Ramos (cell line): ENCODE results near the gene FMNL2.

Source experiments
- in situ Hi-C: fragments of 300-500 bp; cut with MboI; formaldehyde crosslinking; loops from one replicate; pipeline ENCODE4 v1.14.3; 2022; ENCODE audit warnings: low sequenced_read_pairs; ENCODE audit not compliant: unreplicated experiment

The FMNL2 gene

GRCh38 chr2:152563764-152564163 lies 228.8 kb downstream of the FMNL2 start:
- in situ Hi-C loops: no loop called here

DNA sequence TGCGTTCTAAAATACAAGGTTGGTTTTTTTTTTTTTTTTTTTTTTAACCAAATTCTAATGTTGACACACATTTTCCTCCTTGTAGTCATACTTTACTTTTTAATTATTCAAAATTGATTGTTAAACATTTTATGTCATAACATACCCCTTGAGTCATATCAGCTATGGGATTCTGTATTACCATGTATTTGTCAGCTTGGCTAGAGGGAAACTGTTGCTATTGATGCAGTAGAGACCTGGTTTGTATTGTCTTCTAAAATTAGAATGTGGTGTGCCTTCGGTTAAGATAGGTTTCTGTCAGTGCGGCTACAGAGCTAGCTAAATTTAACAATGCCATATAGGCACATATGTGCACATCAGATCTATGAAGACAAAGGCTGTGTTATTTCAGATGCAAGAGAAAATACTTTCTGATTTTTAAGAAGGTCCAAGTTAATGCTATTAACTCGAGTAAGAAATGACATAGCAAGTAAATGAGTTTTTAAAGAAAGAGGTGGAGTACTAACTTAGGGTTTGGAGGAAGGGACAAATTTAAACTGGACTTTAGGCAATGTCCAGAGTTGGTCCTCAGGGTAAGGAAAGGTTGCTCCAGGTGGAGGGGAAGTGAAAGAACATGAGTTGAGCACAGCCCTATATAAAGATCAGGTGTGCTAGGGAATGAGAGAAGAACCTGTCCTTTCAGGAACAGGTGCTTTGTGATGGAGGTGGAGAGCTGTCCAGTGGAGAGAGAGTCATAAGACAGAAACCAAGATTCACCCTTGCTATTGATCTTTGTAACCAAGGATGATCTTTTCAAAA lies 230.0 kb downstream of the FMNL2 start:
- in situ Hi-C loops: no loop called here

GRCh38 chr2:152565884-152566727 lies 231.1 kb downstream of the FMNL2 start:
- in situ Hi-C loops: no loop called here

DNA sequence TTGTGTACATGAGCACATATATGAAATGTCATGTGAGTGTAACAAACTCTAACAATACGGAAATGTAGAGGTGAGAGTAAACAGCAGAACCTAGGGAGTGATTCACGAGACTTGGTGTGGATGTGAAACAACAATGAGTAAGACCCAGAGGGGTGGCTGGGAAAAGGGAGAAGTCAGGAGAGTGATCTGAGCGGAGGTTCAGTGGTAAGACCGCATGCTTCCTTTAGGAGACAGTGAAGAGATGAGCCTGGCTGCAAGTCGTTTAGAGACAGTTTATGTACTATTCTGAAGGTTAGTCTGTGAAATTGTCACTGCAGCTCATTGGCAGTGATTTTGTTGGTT lies 231.7 kb downstream of the FMNL2 start:
- in situ Hi-C loops: no loop called here

- in situ Hi-C loops: no loop called here
These were observed 233.6 kb downstream of the FMNL2 start for GRCh38 chr2:152568531-152568930.

DNA sequence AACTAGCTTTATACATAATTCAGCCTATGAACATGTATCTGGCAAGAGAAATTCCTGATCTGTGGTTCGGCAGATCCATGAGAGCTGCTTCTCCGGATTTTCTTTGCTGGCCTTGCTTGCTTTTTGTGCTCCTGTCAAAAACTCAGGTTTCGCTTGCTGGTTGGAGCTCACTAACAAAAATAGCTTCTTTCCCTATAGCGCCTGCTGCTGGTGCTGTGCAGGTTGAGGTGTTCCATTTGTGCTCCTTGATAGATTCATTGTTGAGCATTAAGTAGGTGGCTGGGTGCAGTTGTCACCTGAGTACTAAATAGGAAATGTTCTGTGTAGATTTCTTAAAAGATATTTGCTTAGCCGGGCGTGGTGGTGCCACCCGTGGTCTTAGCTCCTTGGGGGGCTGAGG lies 234.2 kb downstream of the FMNL2 start:
- in situ Hi-C loops: no loop called here

DNA sequence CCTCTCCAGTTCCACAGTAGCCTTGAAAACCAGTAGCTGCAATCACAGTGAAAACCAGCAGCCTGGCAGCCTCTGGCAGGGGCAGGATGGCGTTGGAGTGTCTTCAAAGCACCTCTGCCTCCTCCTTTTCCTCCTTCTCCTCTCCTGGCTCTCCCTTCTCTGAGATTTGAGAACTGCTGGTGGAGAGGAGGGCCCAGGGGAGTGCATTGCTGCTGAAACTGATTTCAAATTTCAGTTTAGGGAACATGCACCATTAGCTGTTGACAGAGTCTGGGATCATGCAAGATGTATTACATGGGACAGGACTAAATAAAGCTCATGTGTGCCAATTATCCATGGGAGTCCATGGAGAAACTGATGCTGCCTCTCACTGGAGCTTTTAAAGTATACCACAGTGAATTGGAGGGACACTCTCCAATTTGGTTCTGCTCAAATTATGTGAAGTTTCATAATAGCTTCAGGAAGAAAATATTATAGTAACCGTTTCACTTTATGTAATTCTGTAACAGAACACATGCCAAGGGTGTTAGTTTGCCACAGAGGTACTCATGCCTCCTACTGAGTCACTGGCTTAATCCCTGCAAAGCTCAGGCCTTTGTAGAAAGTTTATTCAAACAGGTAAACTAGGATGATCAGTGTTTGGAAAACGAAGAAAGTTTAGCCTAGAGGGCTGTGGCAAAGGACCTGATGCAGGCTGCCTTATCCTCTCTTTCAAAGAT lies 236.2 kb downstream of the FMNL2 start:
- in situ Hi-C loops: no loop called here

DNA sequence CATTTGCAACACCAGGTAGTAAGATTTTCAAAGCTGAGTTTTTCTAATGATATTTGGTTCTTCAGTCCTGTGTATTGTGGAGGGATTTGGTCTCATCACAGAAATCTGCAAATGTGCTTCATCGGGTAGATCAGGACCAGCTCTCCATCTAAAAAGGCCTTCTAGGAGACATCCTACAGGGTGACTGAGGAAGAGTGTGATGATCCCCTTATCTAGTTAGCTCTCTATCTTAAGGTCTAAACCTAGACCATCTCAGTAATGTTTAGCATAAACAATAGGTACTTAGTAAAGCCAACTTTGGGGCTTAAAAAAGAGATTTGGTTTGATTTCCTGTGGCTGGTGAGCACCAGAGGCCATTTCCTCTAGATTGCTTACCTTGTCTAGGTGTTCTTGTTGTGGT lies 237.1 kb downstream of the FMNL2 start:
- in situ Hi-C loops: no loop called here

GRCh38 chr2:152573168-152573567 lies 238.2 kb downstream of the FMNL2 start:
- in situ Hi-C loops: no loop called here

GRCh38 chr2:152577579-152577978 lies 242.6 kb downstream of the FMNL2 start:
- in situ Hi-C loops: no loop called here

DNA sequence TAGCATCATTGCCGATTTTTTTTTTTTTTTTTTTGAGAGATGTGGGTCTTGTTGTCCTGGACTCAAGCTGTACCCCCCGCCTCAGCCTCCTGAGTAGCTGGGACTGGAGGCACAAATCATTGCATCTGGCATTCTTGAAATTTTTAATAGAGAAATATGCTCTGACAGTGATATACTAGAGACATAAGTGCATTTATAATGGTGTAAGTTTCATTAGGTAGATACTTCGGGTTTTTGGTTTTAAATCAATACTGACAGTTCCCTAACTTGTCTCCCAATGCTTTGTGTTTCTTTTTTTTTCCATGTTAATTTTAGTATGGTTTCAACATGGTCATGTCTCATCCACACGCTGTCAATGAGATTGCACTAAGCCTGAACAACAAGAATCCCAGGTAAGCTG lies 243.6 kb downstream of the FMNL2 start:
- in situ Hi-C loops: no loop called here

DNA sequence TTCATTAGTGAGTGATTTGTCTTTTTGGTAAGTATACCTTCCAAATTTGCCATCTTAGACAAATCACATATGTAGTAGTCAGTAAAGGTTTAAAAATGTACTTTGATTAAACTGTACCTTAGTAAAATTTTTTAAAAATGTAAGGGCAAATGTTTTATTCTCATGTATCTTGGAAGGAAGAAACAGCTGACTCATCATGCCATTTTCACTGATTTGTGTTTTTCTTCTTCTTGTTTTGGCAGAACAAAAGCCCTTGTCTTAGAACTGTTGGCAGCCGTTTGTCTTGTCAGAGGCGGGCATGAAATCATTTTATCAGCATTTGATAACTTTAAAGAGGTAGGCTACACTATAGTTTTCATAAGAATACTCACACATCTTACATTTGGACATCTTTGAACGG lies 245.7 kb downstream of the FMNL2 start:
- in situ Hi-C loops: no loop called here

DNA sequence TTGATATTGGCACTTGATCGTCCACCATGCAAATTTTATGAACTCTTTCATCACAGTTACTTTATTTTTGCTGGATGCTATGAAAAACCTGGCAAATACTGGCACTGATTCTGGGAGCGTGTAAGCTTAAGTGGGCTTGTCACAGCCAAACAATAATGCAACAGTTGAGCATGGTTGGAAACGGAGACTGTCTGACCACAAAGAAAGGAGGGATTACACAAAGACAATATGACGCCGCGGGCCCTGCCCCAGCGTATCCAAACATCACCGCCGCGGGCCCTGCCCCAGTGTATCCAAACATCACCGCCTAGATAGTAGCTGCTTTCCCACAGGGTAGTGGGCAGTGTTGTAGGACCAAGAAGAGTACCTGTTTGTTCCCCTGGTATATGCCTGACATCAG lies 246.4 kb downstream of the FMNL2 start:
- in situ Hi-C loops: no loop called here

DNA sequence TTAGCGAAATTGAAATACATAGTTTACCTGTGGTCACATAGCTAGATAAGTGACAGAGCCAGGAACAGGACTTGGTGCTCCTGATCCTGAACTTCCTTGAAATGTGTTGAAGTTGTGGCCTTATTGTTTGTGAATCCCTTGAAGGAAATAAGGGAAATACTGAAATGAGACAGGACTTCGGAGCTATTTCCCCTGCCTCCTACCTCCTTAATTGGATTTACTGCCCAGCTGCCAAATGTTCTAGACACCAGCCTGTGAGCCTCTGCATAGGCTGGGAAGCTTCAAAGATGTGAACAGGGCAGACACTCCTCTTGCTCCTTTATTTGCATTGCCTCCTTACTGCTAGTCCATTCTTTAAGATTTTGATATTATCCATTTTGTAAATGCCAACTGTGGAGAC lies 247.1 kb downstream of the FMNL2 start:
- in situ Hi-C loops: no loop called here

GRCh38 chr2:152583512-152584229 lies 248.7 kb downstream of the FMNL2 start:
- in situ Hi-C loops: no loop called here

- in situ Hi-C loops: no loop called here
These were observed 249.3 kb downstream of the FMNL2 start for GRCh38 chr2:152584301-152584700.

DNA sequence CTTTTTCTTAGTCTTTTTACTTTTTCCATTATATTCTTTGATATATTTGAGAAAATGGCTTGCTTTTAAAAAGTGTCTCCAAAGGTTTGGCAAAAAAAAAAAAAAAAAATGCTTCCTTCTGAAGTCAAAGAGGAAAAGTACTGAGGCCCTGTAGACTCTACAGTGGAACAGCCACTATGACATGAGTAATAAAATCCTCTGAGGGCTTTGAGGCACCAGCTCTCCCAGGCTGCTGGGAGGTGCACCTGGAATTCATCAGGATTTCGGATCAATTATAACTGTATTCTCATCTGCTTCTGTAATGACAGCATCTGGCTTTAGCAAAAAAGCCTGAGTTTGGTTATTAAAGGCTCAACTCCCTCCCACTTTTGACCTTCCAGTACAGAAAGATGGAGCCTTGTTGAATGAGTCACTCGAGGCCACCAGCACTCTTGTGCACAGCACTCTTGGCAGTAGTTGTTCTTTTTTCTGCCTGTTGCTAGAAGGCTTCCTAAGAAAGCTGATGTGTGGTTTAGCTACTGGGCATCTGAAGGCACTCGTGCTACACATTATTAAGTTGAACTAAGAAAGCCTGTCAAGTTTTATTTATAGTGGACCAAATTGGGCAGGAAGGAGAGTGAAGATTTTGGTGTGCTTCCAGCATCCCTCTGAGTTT lies 251.0 kb downstream of the FMNL2 start:
- in situ Hi-C loops: no loop called here

DNA sequence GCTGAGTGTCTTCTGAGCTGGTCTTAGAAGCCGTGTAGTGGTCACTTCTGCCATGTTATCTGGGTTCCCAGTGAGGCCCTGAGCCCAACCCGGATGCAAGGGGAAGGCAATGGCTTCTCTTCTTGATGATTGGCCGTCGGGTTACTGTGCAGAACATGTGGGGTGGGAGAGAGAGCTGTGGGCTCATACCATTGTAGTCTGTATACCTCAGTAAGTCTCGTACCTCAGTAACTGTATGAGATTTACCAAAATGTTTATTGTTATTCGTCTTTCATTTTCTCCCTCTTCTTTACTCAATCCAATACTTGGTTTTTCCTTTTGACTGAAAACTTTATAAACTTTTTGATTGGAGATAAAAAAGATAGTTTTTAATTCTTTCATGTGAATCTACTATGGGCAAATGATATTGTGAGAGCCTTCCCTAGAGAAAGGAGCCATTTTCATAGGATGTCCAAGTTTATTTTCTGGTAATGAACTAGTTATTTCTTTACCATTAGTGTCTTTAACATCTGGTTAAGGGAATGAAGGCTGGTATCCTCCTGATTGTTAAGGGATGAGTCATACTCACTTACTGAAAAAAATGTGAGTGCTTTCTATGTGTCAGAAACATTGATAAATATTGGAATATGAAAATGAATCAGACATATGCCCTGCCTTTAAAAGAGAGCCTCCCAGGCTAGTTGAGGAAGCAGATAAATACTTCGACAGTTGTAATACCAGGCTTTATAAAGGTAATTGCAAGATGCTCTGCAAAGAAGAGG lies 252.4 kb downstream of the FMNL2 start:
- in situ Hi-C loops: no loop called here

DNA sequence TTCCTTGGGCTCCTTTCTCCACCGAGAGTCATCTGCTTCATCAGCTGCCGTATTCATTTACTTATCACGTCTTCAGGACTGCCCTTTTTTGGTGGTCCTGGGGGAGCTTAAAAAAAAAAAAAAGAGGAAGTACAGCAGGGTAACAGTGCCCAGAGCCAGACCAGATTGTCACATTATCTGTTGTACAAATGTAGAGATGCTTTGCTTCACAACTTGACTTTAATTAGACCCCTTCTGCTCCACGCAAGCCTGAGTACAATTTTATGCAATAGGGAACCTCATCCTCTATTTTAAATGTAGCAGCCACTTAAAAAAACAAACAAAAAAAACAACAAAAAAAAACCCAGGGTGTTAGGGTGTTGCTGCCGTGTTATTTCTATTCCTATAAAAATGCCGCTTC lies 254.0 kb downstream of the FMNL2 start:
- in situ Hi-C loops: no loop called here
